Spinal cord (tissue), 10 donors: Measurements from ENCODE around the gene CACNA1B. TPM values are rescaled to one million over a fixed set of nuclear protein-coding genes. Genes with fewer than 3 reads are reported as not detected.

Experiments
- DNase-seq, 6 donors: peaks; one replicate each; pipeline versions ENCODE4 v3.0.0 to v3.0.0-alpha.2; 2013 to 2015; ENCODE audit warnings: low spot score in 6 of 6, low read depth in 4 of 6
- H3K27ac ChIP-seq: one replicate; pipeline ENCODE4 v1.5.1; 2013; ENCODE audit warnings: low read depth, low read length, control low read depth
- H3K27me3 ChIP-seq: one replicate; pipeline ENCODE4 v1.6.1; 2013; ENCODE audit warnings: low read length; ENCODE audit not compliant: control insufficient read depth, insufficient read depth
- H3K36me3 ChIP-seq: one replicate; pipeline ENCODE4 v1.6.1; 2013; ENCODE audit warnings: low read length; ENCODE audit not compliant: control insufficient read depth, insufficient read depth
- H3K4me1 ChIP-seq: one replicate; pipeline ENCODE4 v1.6.1; 2013; ENCODE audit warnings: low read length; ENCODE audit not compliant: control insufficient read depth, insufficient read depth
- H3K4me3 ChIP-seq: one replicate; pipeline ENCODE4 v1.5.1; 2013; ENCODE audit warnings: low read depth, low read length, control low read depth
- H3K9me3 ChIP-seq: one replicate; pipeline ENCODE4 v1.6.1; 2013; ENCODE audit warnings: low read length; ENCODE audit not compliant: control insufficient read depth, insufficient read depth
- WGBS: methylation state at CpG from one replicate; pipeline ENCODE4 v1.1.5; 2013; ENCODE audit warnings: missing lambda C conversion rate; ENCODE audit not compliant: insufficient coverage; 5-methylcytosine and 5-hydroxymethylcytosine counted together
- polyA plus RNA-seq, 2 donors: library from polyadenylated mRNA; unstranded; fragments of 120-200 nt; gene quantifications; one replicate each; pipeline ENCODE4 v1.2.1, GENCODE V29; 2013; ENCODE audit not compliant: insufficient read length in 2 of 2
- total RNA-seq, 2 donors: library from RNA; depleted of rRNA in 1 of 2; stranded (reverse); fragments of 120-200 nt in 1 of 2; fragments of >200 nt in 1 of 2; gene quantifications; one replicate each; pipeline versions ENCODE4 v1.2.3 to v1.2.4, GENCODE V29; 2013 to 2014
- donor health status: healthy.

Gene CACNA1B
- total and polyA plus RNA-seq, 4 donors: 6.2 to 24.6 (median 19.6) TPM

DNA sequence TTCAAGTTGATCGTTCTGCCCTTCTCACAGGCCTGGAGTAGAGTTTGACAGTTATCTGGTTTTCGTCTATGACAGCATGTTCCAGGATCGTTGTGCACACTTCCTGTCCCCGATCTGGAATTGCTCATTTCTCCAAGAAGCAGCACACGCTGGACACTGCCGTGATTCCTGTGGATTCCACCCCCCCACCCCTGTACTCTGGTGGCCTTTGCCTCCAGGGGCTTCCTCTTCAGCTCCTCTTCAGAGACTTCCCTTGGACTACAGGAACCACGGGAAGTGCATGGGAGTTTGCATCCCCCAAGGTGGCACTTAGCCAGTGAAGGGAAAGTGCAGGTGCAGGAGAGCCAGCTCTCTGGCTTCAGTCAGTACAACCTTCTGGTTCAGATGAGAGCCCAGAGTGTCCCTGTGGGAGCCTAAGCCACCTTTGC is 160.7 kb downstream of the CACNA1B start:
- Histone ChIP-seq H3K4me1 (no peaks in the 10 kb centered on the region), H3K27ac (no peak overlapping the region), H3K9me3 (no peaks in the 10 kb centered on the region), H3K4me3 (no peak overlapping the region), H3K36me3 (peaks cover 4% of the 10 kb centered on the region), H3K27me3 (no peaks in the 10 kb centered on the region)
- 73% methylated on average over 7 of the region's 7 CpGs for WGBS
- DNase-seq: no peak

GRCh38 chr9:138040446-138041430 is 163.2 kb downstream of the CACNA1B start:
- H3K27ac ChIP-seq: no peak overlapping the region
- H3K36me3 ChIP-seq: peaks cover 19% of the 10 kb centered on the region
- DNase-seq: no peak
- WGBS: 96% methylated on average over 12 of the region's 17 CpGs
- no peak overlapping the region for H3K4me3 ChIP-seq
- H3K9me3 ChIP-seq: no peaks in the 10 kb centered on the region
- peaks cover 14% of the 10 kb centered on the region for H3K4me1 ChIP-seq
- H3K27me3 ChIP-seq: no peaks in the 10 kb centered on the region

GRCh38 chr9:138042146-138042545 is 164.6 kb downstream of the CACNA1B start:
- Histone ChIP-seq H3K9me3 (no peaks in the 10 kb centered on the region), H3K27me3 (no peaks in the 10 kb centered on the region), H3K36me3 (peaks cover 32% of the 10 kb centered on the region), H3K27ac (no peak overlapping the region), H3K4me1 (peaks cover 19% of the 10 kb centered on the region), H3K4me3 (no peak overlapping the region)
- 98% methylated on average over 6 of the region's 7 CpGs for WGBS
- DNase-seq: no peak

DNA sequence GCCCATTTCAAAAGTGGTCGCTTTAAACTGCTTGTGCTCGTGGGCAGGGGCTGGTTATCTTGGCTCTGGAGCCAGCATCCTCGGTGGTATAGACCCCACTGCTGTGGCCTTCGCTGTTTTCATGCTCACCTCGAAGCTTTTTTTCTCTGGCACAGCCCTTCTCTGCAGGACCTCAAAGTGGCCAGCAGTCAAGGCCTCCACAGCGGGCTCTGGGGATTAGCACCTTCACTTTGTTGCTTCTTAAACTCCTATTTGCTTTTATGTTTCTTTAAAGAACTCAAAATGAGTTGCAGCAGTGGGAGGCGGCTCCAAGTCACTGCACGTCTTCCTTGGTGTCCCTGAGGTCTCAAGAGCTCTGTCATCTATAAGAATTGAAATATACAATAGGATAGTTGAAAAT is 165.1 kb downstream of the CACNA1B start:
- H3K27ac ChIP-seq: no peak overlapping the region
- H3K4me3 ChIP-seq: no peak overlapping the region
- H3K27me3 ChIP-seq: no peaks in the 10 kb centered on the region
- peaks cover 36% of the 10 kb centered on the region for H3K36me3 ChIP-seq
- no peak for DNase-seq
- H3K9me3 ChIP-seq: no peaks in the 10 kb centered on the region
- H3K4me1 ChIP-seq: peaks cover 19% of the 10 kb centered on the region
- WGBS: 60% methylated on average over 4 of the region's 8 CpGs

GRCh38 chr9:138043061-138043410 is 165.5 kb downstream of the CACNA1B start:
- Histone ChIP-seq H3K36me3 (peaks cover 37% of the 10 kb centered on the region), H3K9me3 (no peaks in the 10 kb centered on the region), H3K4me1 (peaks cover 19% of the 10 kb centered on the region), H3K4me3 (no peak overlapping the region), H3K27ac (no peak overlapping the region), H3K27me3 (no peaks in the 10 kb centered on the region)
- no peak for DNase-seq
- 87% methylated on average over 12 of the region's 12 CpGs for WGBS

- 95% methylated on average over 40 of the region's 42 CpGs for WGBS
- no peak overlapping the region for H3K4me3 ChIP-seq
- no peaks in the 10 kb centered on the region for H3K9me3 ChIP-seq
- peaks cover 41% of the 10 kb centered on the region for H3K36me3 ChIP-seq
- DNase-seq: no peak
- peaks cover 19% of the 10 kb centered on the region for H3K4me1 ChIP-seq
- H3K27me3 ChIP-seq: no peaks in the 10 kb centered on the region
- no peak overlapping the region for H3K27ac ChIP-seq
Observed at GRCh38 chr9:138043411-138044345, 166.1 kb downstream of the CACNA1B start.

DNA sequence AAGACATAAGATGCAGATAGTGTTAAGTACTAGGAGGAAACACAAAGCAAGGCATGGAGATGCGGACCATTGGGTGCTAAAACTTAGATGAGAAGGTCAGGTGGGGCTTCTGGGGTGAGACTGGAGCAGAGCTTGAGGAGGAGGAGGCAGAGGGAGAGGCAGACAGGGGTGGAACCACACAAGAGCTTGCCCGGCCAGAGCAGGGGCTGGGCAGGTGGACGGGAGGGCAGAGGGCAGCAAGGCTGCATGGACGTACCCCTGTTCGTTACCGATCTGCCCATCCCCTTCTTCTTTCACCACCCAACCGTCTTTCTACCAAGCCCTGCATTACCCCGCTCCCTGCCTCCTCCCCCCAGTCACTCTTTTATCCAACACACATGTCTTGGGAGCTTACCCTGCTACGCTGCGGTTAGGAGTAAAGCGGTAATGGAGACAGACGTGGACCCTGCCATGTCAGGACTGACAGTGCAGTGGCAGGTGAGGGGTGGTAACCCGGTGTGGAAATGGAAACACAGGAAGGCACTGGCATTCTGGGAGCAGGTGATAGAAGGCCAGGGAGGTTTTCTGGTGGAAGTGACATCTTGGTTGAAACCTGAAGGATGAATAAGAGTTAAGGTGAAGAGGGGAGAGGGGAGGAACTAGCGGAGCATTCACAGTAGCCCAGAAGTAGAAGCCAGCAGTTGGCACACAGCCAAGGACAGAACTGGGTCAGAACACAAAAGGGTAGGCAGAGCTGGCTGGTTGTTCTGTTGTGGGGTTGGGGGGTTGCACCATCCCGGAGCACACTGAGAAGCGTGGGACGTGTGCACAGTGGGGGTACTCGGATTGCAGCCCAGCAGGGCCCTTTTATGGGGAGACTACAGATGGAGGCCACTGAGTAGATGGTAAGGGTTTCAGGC is 167.2 kb downstream of the CACNA1B start:
- peak in 4 of 6 donors; percentile 9 to 46 (median 18) for DNase-seq
- Histone ChIP-seq H3K4me3 (no peak overlapping the region), H3K27me3 (no peaks in the 10 kb centered on the region), H3K4me1 (peaks cover 19% of the 10 kb centered on the region), H3K36me3 (peaks cover 50% of the 10 kb centered on the region), H3K9me3 (no peaks in the 10 kb centered on the region), H3K27ac (no peak overlapping the region)
- 65% methylated on average over 14 of the region's 18 CpGs for WGBS

DNA sequence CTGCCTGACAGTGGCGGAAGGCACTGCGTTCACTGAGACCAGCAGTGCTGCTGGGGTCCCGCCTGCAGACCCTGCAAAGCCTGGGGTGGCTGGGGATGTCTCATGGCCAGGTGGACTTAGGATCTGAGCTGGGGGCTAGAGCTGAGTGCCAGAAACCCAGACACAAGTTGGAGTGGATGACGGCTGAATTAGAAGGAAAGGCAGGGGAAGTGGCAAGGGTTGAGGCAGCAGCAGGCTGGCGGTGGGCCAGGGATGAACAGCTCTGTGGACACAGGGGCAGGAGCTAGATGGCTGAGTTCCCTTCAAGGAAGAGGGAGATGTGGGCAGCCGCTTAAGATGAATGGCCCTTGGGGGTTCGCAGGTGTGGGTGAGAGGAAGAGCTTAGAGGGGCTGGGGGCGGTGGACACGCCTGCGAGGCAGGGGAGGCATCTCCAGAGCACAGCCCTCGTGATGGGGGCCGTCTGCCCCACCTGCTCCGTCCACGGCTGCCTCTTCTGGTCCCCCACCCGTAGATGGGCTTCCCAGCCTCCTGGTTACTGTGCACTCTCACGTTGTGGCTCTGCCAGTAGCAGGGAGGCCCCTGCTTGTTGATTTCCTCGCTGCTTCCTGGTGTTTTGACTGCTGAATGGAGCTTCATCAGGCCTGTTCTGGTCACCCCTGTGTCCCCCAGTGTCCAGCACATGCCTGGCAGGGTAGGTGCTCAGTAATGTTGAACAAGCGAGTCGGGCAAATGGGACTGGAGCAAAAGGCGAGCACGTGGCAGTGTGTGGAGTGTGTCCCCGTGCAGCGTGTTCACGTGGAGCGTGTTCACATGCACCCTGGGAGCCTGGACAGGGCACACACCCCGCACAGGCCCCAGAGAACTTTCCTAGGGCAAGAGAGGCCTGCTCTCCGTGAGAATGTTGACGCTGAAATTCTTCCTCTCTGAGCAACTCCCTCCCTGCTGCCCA is 168.2 kb downstream of the CACNA1B start:
- 78% methylated on average over 25 of the region's 28 CpGs for WGBS
- Histone ChIP-seq H3K4me3 (no peak overlapping the region), H3K4me1 (peaks cover 19% of the 10 kb centered on the region), H3K27me3 (no peaks in the 10 kb centered on the region), H3K9me3 (no peaks in the 10 kb centered on the region), H3K27ac (no peak overlapping the region), H3K36me3 (peaks cover 61% of the 10 kb centered on the region)
- DNase-seq: peak in 1 of 6 donors; percentile 32
